SU-DHL-6 (cell line): ENCODE data around the gene THSD4.

Experiments
- H2AFZ ChIP-seq: fragments of 200-600 bp; sonication (generic); 2 replicates; pipeline ENCODE4 v1.6.1; 2014; ENCODE audit warnings: low read depth, mild to moderate bottlenecking, moderate library complexity, mixed read lengths, antibody characterized with exemption, low read length; ENCODE audit not compliant: severe bottlenecking
- H3F3A ChIP-seq: fragments of 200-600 bp; shearing (Covaris generic); 2 replicates; pipeline ENCODE4 v1.6.0; 2016; ENCODE audit warnings: antibody characterized with exemption, mild to moderate bottlenecking; ENCODE audit not compliant: insufficient read depth
- H3K27ac ChIP-seq: fragments of 200-600 bp; sonication (generic); 2 replicates; pipeline ENCODE4 v1.5.1; 2016; ENCODE audit warnings: low read depth, mild to moderate bottlenecking, low read length, moderate library complexity, mixed read lengths
- H3K27me3 ChIP-seq: fragments of 200-600 bp; sonication (generic), shearing (Covaris generic); 2 replicates; pipeline ENCODE4 v1.6.0; 2014; ENCODE audit warnings: mild to moderate bottlenecking, low read length
- H3K36me3 ChIP-seq: fragments of 200-600 bp; sonication (generic); 2 replicates; pipeline ENCODE4 v1.6.1; 2014; ENCODE audit warnings: mild to moderate bottlenecking, low read length, mixed read lengths
- H3K4me2 ChIP-seq: fragments of 300-600, 200-600 bp; shearing (Covaris generic), sonication (generic); 2 replicates; pipeline ENCODE4 v1.6.0; 2014; ENCODE audit warnings: low read length, low read depth, mild to moderate bottlenecking; ENCODE audit not compliant: poor library complexity, severe bottlenecking
- H3K4me3 ChIP-seq: fragments of 200-600 bp; sonication (generic); 2 replicates; pipeline ENCODE4 v1.5.1; 2014; ENCODE audit warnings: antibody characterized with exemption, low read length, mild to moderate bottlenecking, mixed read lengths; ENCODE audit not compliant: insufficient read depth, poor library complexity, severe bottlenecking
- H3K79me2 ChIP-seq: fragments of 200-600 bp; sonication (generic); 2 replicates; pipeline ENCODE4 v1.6.1; 2014; ENCODE audit warnings: mild to moderate bottlenecking, low read length, moderate library complexity; ENCODE audit not compliant: insufficient read depth
- H3K9ac ChIP-seq: fragments of 200-600 bp; sonication (generic); 2 replicates; pipeline ENCODE4 v1.7.0; 2014; ENCODE audit warnings: mild to moderate bottlenecking, low read length
- H3K9me2 ChIP-seq: fragments of 200-600 bp; sonication (generic); replicated peaks from 2 replicates; pipeline ENCODE4 v1.6.1; 2014; ENCODE audit warnings: low read length; ENCODE audit not compliant: insufficient read depth
- H3K9me3 ChIP-seq: fragments of 200-600 bp; sonication (generic); 2 replicates; pipeline ENCODE4 v1.6.1; 2014; ENCODE audit warnings: low read length, mixed read lengths; ENCODE audit not compliant: insufficient read depth
- H4K20me1 ChIP-seq: fragments of 200-600 bp; sonication (generic); 2 replicates; pipeline ENCODE4 v1.6.1; 2014; ENCODE audit warnings: low read depth, mild to moderate bottlenecking, antibody characterized with exemption, low read length, moderate library complexity, mixed read lengths
- CTCF ChIP-seq: fragments of 200-600 bp; sonication (generic); IDR thresholded peaks from one replicate; pipeline ENCODE4 v1.5.1; 2017; ENCODE audit warnings: antibody characterized with exemption, mild to moderate bottlenecking, low read length, moderate library complexity; ENCODE audit not compliant: insufficient read depth, poor library complexity, severe bottlenecking
- EZH2phosphoT487 ChIP-seq: fragments of 200-600 bp; sonication (generic), shearing (Covaris generic); conservative IDR thresholded peaks from 2 replicates; pipeline ENCODE4 v1.6.1; 2018; ENCODE audit warnings: mild to moderate bottlenecking, antibody characterized with exemption, low read length, moderate library complexity, mixed read lengths

Gene THSD4

GRCh38 chr15:71337197-71337845, 222.1 kb downstream of the THSD4 start:
- Histone ChIP-seq H3K79me2 (no peaks in the 10 kb centered on the region), H2AFZ (no peak overlapping the region), H3K9me3 (no peaks in the 10 kb centered on the region), H3K36me3 (no peaks in the 10 kb centered on the region), H3K4me3 (no peak overlapping the region), H4K20me1 (no peaks in the 10 kb centered on the region), H3K4me2 (no peak overlapping the region), H3K27me3 (no peaks in the 10 kb centered on the region), H3K9me2 (no peaks in the 10 kb centered on the region), H3F3A (no peaks in the 10 kb centered on the region), H3K27ac (no peak overlapping the region), H3K9ac (no peak overlapping the region)
- TF ChIP-seq EZH2phosphoT487 (no peak), CTCF (no peak)

GRCh38 chr15:71338265-71338664, 223.0 kb downstream of the THSD4 start:
- Histone ChIP-seq H3K9me2 (no peaks in the 10 kb centered on the region), H3K36me3 (no peaks in the 10 kb centered on the region), H3K9me3 (no peaks in the 10 kb centered on the region), H3K9ac (no peak overlapping the region), H3K4me3 (no peak overlapping the region), H3F3A (no peaks in the 10 kb centered on the region), H3K79me2 (no peaks in the 10 kb centered on the region), H4K20me1 (no peaks in the 10 kb centered on the region), H3K27me3 (no peaks in the 10 kb centered on the region), H3K4me2 (no peak overlapping the region), H3K27ac (no peak overlapping the region), H2AFZ (no peak overlapping the region)
- TF ChIP-seq CTCF, result no peak
- TF ChIP-seq EZH2phosphoT487, result no peak

GRCh38 chr15:71338827-71339542, 223.7 kb downstream of the THSD4 start:
- H3K9ac ChIP-seq, result no peak overlapping the region
- H3K9me3 ChIP-seq, result no peaks in the 10 kb centered on the region
- H3K27me3 ChIP-seq, result no peaks in the 10 kb centered on the region
- H3K9me2 ChIP-seq, result no peaks in the 10 kb centered on the region
- H3F3A ChIP-seq, result no peaks in the 10 kb centered on the region
- H2AFZ ChIP-seq, result no peak overlapping the region
- no peak overlapping the region for H3K27ac ChIP-seq
- H3K4me2 ChIP-seq, result no peak overlapping the region
- H4K20me1 ChIP-seq, result no peaks in the 10 kb centered on the region
- no peaks in the 10 kb centered on the region for H3K36me3 ChIP-seq
- H3K79me2 ChIP-seq, result no peaks in the 10 kb centered on the region
- TF ChIP-seq EZH2phosphoT487 (no peak), CTCF (no peak)
- H3K4me3 ChIP-seq, result no peak overlapping the region
